IPS-18c (cell line): ENCODE data around the gene SULT1E1.
"Not testable (repeated sequence)": the region's sequence is repeated elsewhere in the genome, so short reads cannot be mapped to it uniquely, and the experiment has no call there.

Experiments used
- H3K4me3 ChIP-seq: 2 replicates; pipeline ENCODE4 v1.7.0; 2013; ENCODE audit warnings: low read depth, mild to moderate bottlenecking, low read length, moderate library complexity; ENCODE audit not compliant: insufficient read depth
- H3K9me3 ChIP-seq: one replicate; pipeline ENCODE4 v1.6.1; 2013; ENCODE audit warnings: mild to moderate bottlenecking, low read length, moderate library complexity; ENCODE audit not compliant: control insufficient read depth, insufficient read depth

SULT1E1 gene

GRCh38 chr4:69855822-69856221, 4.1 kb downstream of the SULT1E1 start:
- H3K9me3 ChIP-seq: no peaks in the 10 kb centered on the region
- no peak overlapping the region for H3K4me3 ChIP-seq

DNA sequence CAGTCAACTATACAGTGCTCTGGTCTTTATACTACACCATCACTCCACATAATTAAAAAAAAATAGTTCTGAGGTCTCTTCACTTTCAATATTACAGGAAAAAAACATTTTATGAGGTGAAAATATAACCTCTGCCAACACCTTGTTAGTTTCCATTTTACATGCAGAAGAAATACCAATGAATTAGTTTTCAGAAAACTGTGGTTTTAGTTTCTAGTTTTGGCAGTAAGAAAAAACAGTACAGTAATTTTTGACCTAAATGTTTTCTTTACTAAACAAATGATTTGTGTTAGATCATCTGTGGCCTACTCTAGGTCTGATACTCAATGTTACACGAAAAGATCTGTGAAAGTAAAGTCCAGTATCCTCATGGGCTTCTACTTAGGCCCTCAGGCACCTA, 10.0 kb downstream of the SULT1E1 start:
- Histone ChIP-seq H3K9me3 (no peaks in the 10 kb centered on the region), H3K4me3 (no peak overlapping the region)

GRCh38 chr4:69849297-69849696, 10.6 kb downstream of the SULT1E1 start:
- Histone ChIP-seq H3K9me3 (no peaks in the 10 kb centered on the region), H3K4me3 (no peak overlapping the region)

- no peak overlapping the region for H3K4me3 ChIP-seq
- no peaks in the 10 kb centered on the region for H3K9me3 ChIP-seq
These were observed 11.9 kb downstream of the SULT1E1 start for GRCh38 chr4:69848028-69848427.

GRCh38 chr4:69843932-69844331, 16.0 kb downstream of the SULT1E1 start:
- H3K9me3 ChIP-seq: no peaks in the 10 kb centered on the region

DNA sequence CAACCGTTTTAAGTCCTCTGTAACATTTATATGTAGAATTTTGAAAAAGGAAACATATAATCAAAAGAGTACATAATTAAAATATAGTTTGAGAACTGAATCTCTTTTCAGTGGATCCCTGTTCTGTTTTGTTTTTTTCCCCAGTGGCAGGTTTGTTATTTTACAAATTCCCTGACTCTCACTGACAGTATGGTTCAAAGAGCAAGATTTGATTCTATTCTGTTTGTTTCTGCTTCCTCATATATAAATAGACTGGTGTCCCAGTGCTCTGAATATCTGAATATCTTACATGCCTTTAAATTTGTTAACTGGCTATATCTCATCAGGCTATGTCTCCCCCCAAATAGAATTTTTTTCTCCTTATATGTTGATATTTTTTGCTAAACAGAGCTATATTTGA, 16.6 kb downstream of the SULT1E1 start:
- H3K9me3 ChIP-seq: no peaks in the 10 kb centered on the region
- no peak overlapping the region for H3K4me3 ChIP-seq

More at GRCh38 chr4:69843932-69844331, 16.0 kb downstream of the SULT1E1 start:
- no peak overlapping the region for H3K4me3 ChIP-seq

- Histone ChIP-seq H3K9me3 (no peaks in the 10 kb centered on the region), H3K4me3 (no peak overlapping the region)
These were observed 21.0 kb downstream of the SULT1E1 start for GRCh38 chr4:69838977-69839376.

DNA sequence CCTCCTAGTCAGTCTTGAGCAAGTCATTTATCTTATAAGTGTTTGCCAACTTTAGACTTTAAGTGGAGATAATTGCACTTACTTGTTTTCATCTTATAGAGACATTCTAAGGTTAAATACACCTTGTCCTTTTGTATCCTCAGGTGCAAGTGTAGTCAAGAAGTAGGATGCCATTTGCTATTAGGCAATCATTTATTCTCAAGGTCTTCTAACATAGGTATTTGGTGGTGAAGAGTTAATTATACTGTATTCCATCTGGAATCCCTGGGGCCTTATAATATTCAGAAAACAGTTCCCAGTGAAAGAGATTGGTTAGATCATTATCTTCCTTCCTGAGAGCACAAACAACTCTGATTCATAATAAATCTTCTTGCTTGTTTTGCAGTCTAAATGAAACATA, 23.7 kb downstream of the SULT1E1 start:
- Histone ChIP-seq H3K4me3 (no peak overlapping the region), H3K9me3 (no peaks in the 10 kb centered on the region)

- no peaks in the 10 kb centered on the region for H3K9me3 ChIP-seq
These were observed 24.2 kb downstream of the SULT1E1 start for GRCh38 chr4:69835766-69836165.

DNA sequence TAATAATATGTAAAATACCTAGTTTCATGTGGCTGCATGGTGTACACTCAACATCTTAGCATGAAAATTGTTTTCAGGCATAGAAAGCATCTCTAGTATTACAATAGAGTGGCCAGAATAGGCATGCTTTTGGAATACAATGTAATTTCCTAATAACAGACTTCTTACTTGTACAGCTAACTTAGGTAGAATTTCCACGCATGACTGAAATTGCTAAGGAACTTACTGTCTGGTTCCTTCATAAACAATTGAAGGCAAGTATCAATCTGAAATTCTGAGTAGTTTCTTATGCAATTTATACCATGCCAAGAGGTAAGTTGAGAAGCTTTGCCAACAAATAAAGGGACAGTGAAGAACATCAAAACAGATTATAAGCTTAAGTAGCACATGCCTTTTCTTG, 26.7 kb downstream of the SULT1E1 start:
- Histone ChIP-seq H3K9me3 (no peaks in the 10 kb centered on the region), H3K4me3 (no peak overlapping the region)

More at GRCh38 chr4:69835766-69836165, 24.2 kb downstream of the SULT1E1 start:
- no peak overlapping the region for H3K4me3 ChIP-seq

- Histone ChIP-seq H3K4me3 (no peak overlapping the region; the same call in 1 of the 2 replicates), H3K9me3 (no peaks in the 10 kb centered on the region)
These were observed 27.5 kb downstream of the SULT1E1 start for GRCh38 chr4:69832326-69833030.

GRCh38 chr4:69831646-69832325, 28.2 kb downstream of the SULT1E1 start:
- Histone ChIP-seq H3K9me3 (no peaks in the 10 kb centered on the region), H3K4me3 (no peak overlapping the region)

DNA sequence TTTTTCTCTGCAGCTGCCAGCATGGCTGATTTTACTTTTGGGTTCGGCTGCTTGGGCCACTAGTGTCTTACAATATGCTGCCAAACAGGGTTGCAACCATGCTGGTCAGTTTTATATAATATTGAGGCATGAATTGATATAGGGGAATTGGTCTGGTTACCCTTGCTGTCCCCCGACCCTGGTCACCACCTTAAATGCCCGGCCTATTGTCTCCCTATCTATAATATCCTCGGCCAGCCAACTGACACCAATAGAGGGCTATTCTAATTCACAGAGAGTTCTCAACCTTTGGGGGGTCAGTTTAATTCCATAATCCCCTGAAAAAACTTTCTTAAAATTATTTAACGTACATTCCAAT, 28.7 kb downstream of the SULT1E1 start:
- no peak overlapping the region for H3K4me3 ChIP-seq
- H3K9me3 ChIP-seq: no peaks in the 10 kb centered on the region

DNA sequence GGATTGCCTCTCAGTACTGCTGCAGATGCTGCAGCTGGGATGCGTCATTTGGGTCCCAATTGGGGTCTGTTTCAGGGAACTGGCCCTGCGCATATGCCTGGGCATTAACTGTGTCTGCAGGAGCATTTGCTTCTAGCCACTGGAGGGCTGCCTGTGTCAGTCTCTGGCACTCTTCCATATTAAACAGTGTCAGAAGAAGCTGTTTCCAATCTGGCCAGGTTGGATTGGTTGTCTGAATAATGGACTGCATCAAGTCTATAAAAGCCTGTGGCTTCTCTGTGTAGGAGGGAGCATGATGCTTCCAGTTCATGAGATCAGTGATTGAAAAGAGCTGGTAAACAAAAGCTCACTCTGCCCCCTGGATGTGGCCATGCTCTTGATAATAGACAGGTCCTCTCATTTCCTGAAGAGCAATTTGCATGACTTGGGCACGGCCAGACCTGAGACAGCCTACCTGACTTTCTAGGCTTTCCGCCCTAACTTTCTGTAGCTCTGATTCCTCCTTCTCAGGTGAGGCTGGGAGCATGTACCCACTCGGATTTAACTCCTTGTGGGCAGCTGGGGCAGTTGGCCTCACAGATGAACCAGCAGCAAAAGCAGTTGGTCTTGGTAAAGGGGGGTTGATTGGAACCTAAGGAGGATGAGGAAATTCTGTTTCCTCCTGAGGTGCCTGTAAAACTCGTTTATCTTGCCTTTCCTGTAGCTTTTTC, 29.2 kb downstream of the SULT1E1 start:
- Histone ChIP-seq H3K4me3 (no peak overlapping the region), H3K9me3 (no peaks in the 10 kb centered on the region)

- Histone ChIP-seq H3K9me3 (no peaks in the 10 kb centered on the region), H3K4me3 (no peak overlapping the region)
These were observed 29.8 kb downstream of the SULT1E1 start for GRCh38 chr4:69830192-69830559.

GRCh38 chr4:69829678-69830077, 30.3 kb downstream of the SULT1E1 start:
- Histone ChIP-seq H3K4me3 (no peak overlapping the region), H3K9me3 (no peaks in the 10 kb centered on the region)

GRCh38 chr4:69828828-69829227, 31.1 kb downstream of the SULT1E1 start:
- H3K9me3 ChIP-seq: peaks cover 4% of the 10 kb centered on the region
- no peak overlapping the region for H3K4me3 ChIP-seq

DNA sequence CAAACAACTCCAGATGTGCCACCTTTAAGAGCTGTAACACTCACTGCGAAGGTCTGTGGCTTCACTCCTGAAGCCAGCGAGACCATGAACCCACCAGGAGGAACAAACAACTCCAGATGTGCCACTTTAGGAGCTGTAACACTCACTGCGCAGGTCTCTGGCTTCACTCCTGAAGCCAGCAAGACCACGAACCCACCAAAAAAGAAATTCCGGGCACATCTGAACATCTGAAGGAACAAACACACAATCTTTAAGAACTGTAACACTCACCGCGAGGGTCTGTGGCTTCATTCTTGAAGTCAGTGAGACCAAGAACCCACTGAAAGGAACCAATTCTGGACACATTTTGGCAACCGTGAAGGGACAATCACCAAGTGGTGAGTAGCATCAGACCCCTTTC, 34.9 kb downstream of the SULT1E1 start:
- H3K9me3 ChIP-seq: not testable (repeated sequence)

More for the DNA sequence above, 34.9 kb downstream of the SULT1E1 start:
- H3K4me3 ChIP-seq: not testable (repeated sequence)
